B cell (primary cell): ENCODE results near the gene CTNNA3. TPM values are rescaled to one million over a fixed set of nuclear protein-coding genes. Genes with fewer than 3 reads are reported as not detected.

Experiments
- ATAC-seq: fragments of 200-7000 bp; cut with Tn5 transposase; one replicate; pipeline ENCODE4 v1.10.0; 2021; ENCODE audit warnings: low read depth, mild to moderate bottlenecking, moderate number of reproducible peaks, moderate library complexity
- CTCF ChIA-PET: fragments of 350-600 bp; sonication (Branson Sonifier 250); formaldehyde crosslinking; loops from one replicate; lab custom pipeline; 2021; ENCODE audit warnings: antibody characterized with exemption, inconsistent platforms; lab: Charles Lee
- POLR2A ChIA-PET: fragments of 350-600 bp; sonication (Branson Sonifier 250); formaldehyde crosslinking; loops from one replicate; lab custom pipeline; 2021; ENCODE audit warnings: antibody characterized with exemption; lab: Charles Lee
- DNase-seq: peaks from one replicate; pipeline ENCODE4 v3.0.0; 2013
- H2AFZ ChIP-seq: 2 replicates; pipeline ENCODE4 v1.6.1; 2012; ENCODE audit warnings: mild to moderate bottlenecking, low read depth, low read length; ENCODE audit not compliant: insufficient read depth, poor library complexity, severe bottlenecking
- H3K27ac ChIP-seq, 2 donors: 1 replicate in 1 of 2; 2 replicates in 1 of 2; pipeline ENCODE4 v1.5.1; 2012 to 2013; ENCODE audit warnings: low read length in 2 of 2, mild to moderate bottlenecking in 2 of 2, moderate library complexity in 1 of 2
- H3K27me3 ChIP-seq, 4 experiments: fragments of 200-600 bp in 1 of 4; sonication (generic) in 1 of 4; replicated peaks in 1 of 4; 1 replicate in 2 of 4; 2 replicates in 2 of 4; pipeline versions ENCODE4 v1.6.1 to v1.7.0; 2013 to 2016; ENCODE audit warnings: low read length in 3 of 4, mild to moderate bottlenecking in 2 of 4, mixed read lengths in 1 of 4, moderate library complexity in 1 of 4; ENCODE audit not compliant: insufficient read depth in 4 of 4, control insufficient read depth in 3 of 4; ENCODE audit errors: control extremely low read depth in 1 of 4
- H3K36me3 ChIP-seq, 2 experiments: replicated peaks in 1 of 2; 1 replicate in 1 of 2; 2 replicates in 1 of 2; pipeline versions ENCODE4 v1.6.1 to v1.7.1; 2013; ENCODE audit warnings: low read length in 1 of 2; ENCODE audit not compliant: insufficient read depth in 2 of 2, control insufficient read depth in 1 of 2; ENCODE audit errors: control extremely low read depth in 1 of 2, extremely low read depth in 1 of 2
- H3K4me1 ChIP-seq, 2 donors: fragments of 200-600 bp in 1 of 2; sonication (generic) in 1 of 2; 1 replicate in 1 of 2; 2 replicates in 1 of 2; pipeline versions ENCODE4 v1.5.1 to v1.6.1; 2013 to 2017; ENCODE audit warnings: low read length in 2 of 2; ENCODE audit not compliant: control insufficient read depth in 2 of 2, insufficient read depth in 2 of 2
- H3K4me2 ChIP-seq: replicated peaks from 2 replicates; pipeline ENCODE3; 2012; ENCODE audit warnings: mild to moderate bottlenecking, low read depth, low read length; ENCODE audit not compliant: poor library complexity, severe bottlenecking
- H3K4me3 ChIP-seq, 5 experiments: fragments of 200-600 bp in 1 of 5; sonication (generic) in 1 of 5; 1 replicate in 3 of 5; 2 replicates in 2 of 5; pipeline versions ENCODE4 v1.5.1 to v1.7.0; 2011 to 2016; ENCODE audit warnings: low read length in 4 of 5, mild to moderate bottlenecking in 4 of 5, low read depth in 2 of 5, control low read depth in 1 of 5, moderate library complexity in 1 of 5; ENCODE audit not compliant: insufficient read depth in 1 of 5; ENCODE audit errors: control extremely low read depth in 1 of 5, extremely low read depth in 1 of 5
- H3K79me2 ChIP-seq: fragments of 200-600 bp; sonication (generic); one replicate; pipeline ENCODE4 v1.6.0; 2016; ENCODE audit warnings: low read length; ENCODE audit not compliant: control insufficient read depth, insufficient read depth
- H3K9ac ChIP-seq: fragments of 200-600 bp; sonication (generic); 2 replicates; pipeline ENCODE4 v1.6.1; 2017; ENCODE audit warnings: mild to moderate bottlenecking, low read length, moderate library complexity
- H3K9me3 ChIP-seq, 3 donors: one replicate each; pipeline versions ENCODE4 v1.6.1 to v1.7.1; 2013; ENCODE audit warnings: low read length in 2 of 3; ENCODE audit not compliant: control insufficient read depth in 2 of 3, insufficient read depth in 1 of 3; ENCODE audit errors: control extremely low read depth in 1 of 3
- H4K20me1 ChIP-seq: 2 replicates; pipeline ENCODE4 v1.6.0; 2012; ENCODE audit warnings: mild to moderate bottlenecking, low read length; ENCODE audit not compliant: insufficient read depth, control insufficient read depth, poor library complexity, severe bottlenecking
- H3K27ac Mint-ChIP-seq: one replicate; pipeline ENCODE4 v1.8.0; 2021; ENCODE audit warnings: mixed read lengths
- H3K27me3 Mint-ChIP-seq: one replicate; pipeline ENCODE4 v1.8.0; 2021; ENCODE audit warnings: mixed read lengths
- H3K4me1 Mint-ChIP-seq: one replicate; pipeline ENCODE4 v1.8.0; 2021; ENCODE audit warnings: mixed read lengths
- H3K4me3 Mint-ChIP-seq: one replicate; pipeline ENCODE4 v1.8.0; 2021; ENCODE audit warnings: mixed read lengths
- H3K9me3 Mint-ChIP-seq: one replicate; pipeline ENCODE4 v1.8.0; 2022; ENCODE audit warnings: mixed read lengths; ENCODE audit not compliant: insufficient read depth
- EZH2 ChIP-seq: IDR thresholded peaks from 2 replicates; pipeline ENCODE4 v1.6.1; 2012; ENCODE audit warnings: borderline replicate concordance, low read depth, mild to moderate bottlenecking, moderate library complexity, low read length; ENCODE audit not compliant: insufficient read depth, poor library complexity, severe bottlenecking
- WGBS: methylation state at CpG from one replicate; pipeline ENCODE4 v1.1.5; 2013; ENCODE audit warnings: missing lambda C conversion rate; ENCODE audit not compliant: insufficient coverage; 5-methylcytosine and 5-hydroxymethylcytosine counted together
- intact Hi-C: fragments of 100-400 bp; cut with micrococcal nuclease; formaldehyde crosslinking; loops from one replicate; pipeline ENCODE4 v1.10.0; 2022
- polyA plus RNA-seq: library from polyadenylated mRNA; depleted of rRNA; stranded (reverse); fragments of >200 nt; gene quantifications from 2 replicates; pipeline ENCODE4 v1.2.3, GENCODE V29; 2012
- total RNA-seq, 2 donors: library from RNA; stranded (reverse); fragments of 120-200 nt in 1 of 2; gene quantifications; 1 replicate in 1 of 2; 2 replicates in 1 of 2; pipeline versions ENCODE4 v1.2.3 to v1.2.4, GENCODE V29; 2013 to 2022
- TF ChIP-seq, protein P1 (sequence below): fragments of 200-600 bp; IDR thresholded peaks from one replicate; pipeline ENCODE4 v1.8.0; 2022; ENCODE audit warnings: antibody characterized with exemption, mild to moderate bottlenecking

The CTNNA3 gene
- total and polyA plus RNA-seq, 2 donors (not counting 1 experiment from before 2014, with no cell fraction given): 0.01 TPM; not detected in 1

- H3K79me2 ChIP-seq: no peaks in the 10 kb centered on the region
- no peaks in the 10 kb centered on the region for H3K36me3 ChIP-seq
- Mint-ChIP-seq H3K27me3 (peaks cover 9% of the 10 kb centered on the region), H3K4me3 (no peak overlapping the region), H3K27ac (no peak overlapping the region), H3K9me3 (no peaks in the 10 kb centered on the region), H3K4me1 (no peaks in the 10 kb centered on the region)
- H2AFZ ChIP-seq: no peak overlapping the region
- H3K9me3 ChIP-seq: no peaks in the 10 kb centered on the region
- H4K20me1 ChIP-seq: no peaks in the 10 kb centered on the region
- no CpG with 5 or more reads among the region's 1 CpG for WGBS
- no peaks in the 10 kb centered on the region for H3K4me1 ChIP-seq
- H3K4me2 ChIP-seq: no peak overlapping the region
- H3K27me3 ChIP-seq: peaks cover 0 to 3% (median 0%) of the 10 kb centered on the region in 4 experiments
- no peak overlapping the region for H3K9ac ChIP-seq
- H3K27ac ChIP-seq: no peak overlapping the region
- H3K4me3 ChIP-seq: no peak overlapping the region
- ChIA-PET POLR2A (no interaction called here), CTCF (no interaction called here)
- TF ChIP-seq EZH2: no peak
- TF ChIP-seq, protein P1, sequence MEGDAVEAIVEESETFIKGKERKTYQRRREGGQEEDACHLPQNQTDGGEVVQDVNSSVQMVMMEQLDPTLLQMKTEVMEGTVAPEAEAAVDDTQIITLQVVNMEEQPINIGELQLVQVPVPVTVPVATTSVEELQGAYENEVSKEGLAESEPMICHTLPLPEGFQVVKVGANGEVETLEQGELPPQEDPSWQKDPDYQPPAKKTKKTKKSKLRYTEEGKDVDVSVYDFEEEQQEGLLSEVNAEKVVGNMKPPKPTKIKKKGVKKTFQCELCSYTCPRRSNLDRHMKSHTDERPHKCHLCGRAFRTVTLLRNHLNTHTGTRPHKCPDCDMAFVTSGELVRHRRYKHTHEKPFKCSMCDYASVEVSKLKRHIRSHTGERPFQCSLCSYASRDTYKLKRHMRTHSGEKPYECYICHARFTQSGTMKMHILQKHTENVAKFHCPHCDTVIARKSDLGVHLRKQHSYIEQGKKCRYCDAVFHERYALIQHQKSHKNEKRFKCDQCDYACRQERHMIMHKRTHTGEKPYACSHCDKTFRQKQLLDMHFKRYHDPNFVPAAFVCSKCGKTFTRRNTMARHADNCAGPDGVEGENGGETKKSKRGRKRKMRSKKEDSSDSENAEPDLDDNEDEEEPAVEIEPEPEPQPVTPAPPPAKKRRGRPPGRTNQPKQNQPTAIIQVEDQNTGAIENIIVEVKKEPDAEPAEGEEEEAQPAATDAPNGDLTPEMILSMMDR: no peak
- no peak for ATAC-seq
- DNase-seq: no peak
- intact Hi-C loops: no loop called here
These were observed 88.5 kb downstream of the CTNNA3 start for GRCh38 chr10:67607472-67607871.

DNA sequence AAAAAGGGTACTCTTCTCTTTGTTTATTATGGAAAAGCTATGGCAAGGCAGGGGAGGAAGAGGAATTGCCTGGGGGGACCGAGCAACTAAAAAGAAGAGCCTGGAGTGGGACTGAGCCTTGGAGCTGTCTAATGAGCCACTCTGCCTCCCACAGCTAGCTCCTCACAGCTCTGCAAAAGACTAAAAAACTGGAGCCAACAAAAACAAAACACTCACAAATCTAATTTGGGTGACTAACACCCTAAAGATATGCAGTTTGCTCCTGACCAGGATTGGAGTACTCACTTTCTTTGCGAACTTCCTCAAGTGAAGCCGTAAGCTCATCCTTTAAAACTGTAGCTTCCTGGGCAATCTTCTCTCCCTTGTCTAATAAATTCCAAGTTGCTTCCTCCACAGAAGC is 89.4 kb downstream of the CTNNA3 start:
- no peaks in the 10 kb centered on the region for H3K9me3 ChIP-seq
- peaks cover 9% of the 10 kb centered on the region for H3K27me3 Mint-ChIP-seq
- H3K9ac ChIP-seq: no peak overlapping the region
- H3K4me1 Mint-ChIP-seq: no peaks in the 10 kb centered on the region
- intact Hi-C loops: no loop called here
- no peaks in the 10 kb centered on the region for H4K20me1 ChIP-seq
- no peak overlapping the region for H3K4me2 ChIP-seq
- H3K4me1 ChIP-seq: no peaks in the 10 kb centered on the region
- H2AFZ ChIP-seq: no peak overlapping the region
- H3K79me2 ChIP-seq: no peaks in the 10 kb centered on the region
- CTCF ChIA-PET: no interaction called here
- no peak overlapping the region for H3K27ac ChIP-seq
- no peak overlapping the region for H3K4me3 ChIP-seq
- H3K9me3 Mint-ChIP-seq: no peaks in the 10 kb centered on the region
- H3K36me3 ChIP-seq: no peaks in the 10 kb centered on the region
- peaks cover 0 to 3% (median 0%) of the 10 kb centered on the region in 4 experiments for H3K27me3 ChIP-seq
- no peak overlapping the region for H3K27ac Mint-ChIP-seq
- DNase-seq (no peak), ATAC-seq (no peak)
- 92% methylated on average over 2 of the region's 3 CpGs for WGBS
- POLR2A ChIA-PET: no interaction called here
- no peak overlapping the region for H3K4me3 Mint-ChIP-seq
- TF ChIP-seq, protein P1: no peak
- no peak for TF ChIP-seq EZH2
